ENCODE measurements around the gene CETN3.

Gene CETN3

GRCh38 chr5:90409318-90410177 is at the start of gene CETN3:
Gene CETN3 (minus strand): TSS chr5:90409756. CDS start chr5:90409661, 95 bp downstream.
- DNase-seq, result peak; percentile 96
- Histone ChIP-seq H3K9me3 (ENCODE audit: severe bottlenecking) (no peaks in the 10 kb centered on the region), H3K27ac (peak within 1 kb of the TSS; percentile 99), H3K4me3 (ENCODE audit: low read depth, low read length) (peak within 1 kb of the TSS; percentile 95), H3K27me3 (ENCODE audit: insufficient read depth, low read depth, severe bottlenecking) (no peaks in the 10 kb centered on the region), H3K36me3 (peaks cover 6% of the 10 kb centered on the region; the same call in 1 of the 2 replicates)
- TF ChIP-seq, protein P1, sequence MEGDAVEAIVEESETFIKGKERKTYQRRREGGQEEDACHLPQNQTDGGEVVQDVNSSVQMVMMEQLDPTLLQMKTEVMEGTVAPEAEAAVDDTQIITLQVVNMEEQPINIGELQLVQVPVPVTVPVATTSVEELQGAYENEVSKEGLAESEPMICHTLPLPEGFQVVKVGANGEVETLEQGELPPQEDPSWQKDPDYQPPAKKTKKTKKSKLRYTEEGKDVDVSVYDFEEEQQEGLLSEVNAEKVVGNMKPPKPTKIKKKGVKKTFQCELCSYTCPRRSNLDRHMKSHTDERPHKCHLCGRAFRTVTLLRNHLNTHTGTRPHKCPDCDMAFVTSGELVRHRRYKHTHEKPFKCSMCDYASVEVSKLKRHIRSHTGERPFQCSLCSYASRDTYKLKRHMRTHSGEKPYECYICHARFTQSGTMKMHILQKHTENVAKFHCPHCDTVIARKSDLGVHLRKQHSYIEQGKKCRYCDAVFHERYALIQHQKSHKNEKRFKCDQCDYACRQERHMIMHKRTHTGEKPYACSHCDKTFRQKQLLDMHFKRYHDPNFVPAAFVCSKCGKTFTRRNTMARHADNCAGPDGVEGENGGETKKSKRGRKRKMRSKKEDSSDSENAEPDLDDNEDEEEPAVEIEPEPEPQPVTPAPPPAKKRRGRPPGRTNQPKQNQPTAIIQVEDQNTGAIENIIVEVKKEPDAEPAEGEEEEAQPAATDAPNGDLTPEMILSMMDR (IDR thresholded peaks at IDR 0.05; ENCODE audit: low read depth, low read length), result no peak

GRCh38 chr5:90446961-90447360 is 37.4 kb upstream of the CETN3 start:
- Histone ChIP-seq H3K27me3 (ENCODE audit: insufficient read depth, low read depth, severe bottlenecking) (no peaks in the 10 kb centered on the region), H3K4me3 (ENCODE audit: low read depth, low read length) (no peak overlapping the region), H3K9me3 (ENCODE audit: severe bottlenecking) (no peaks in the 10 kb centered on the region), H3K27ac (no peak overlapping the region), H3K36me3 (no peaks in the 10 kb centered on the region)
- TF ChIP-seq, protein P1 (IDR thresholded peaks at IDR 0.05; ENCODE audit: low read depth, low read length), result no peak
- no peak for DNase-seq

DNA sequence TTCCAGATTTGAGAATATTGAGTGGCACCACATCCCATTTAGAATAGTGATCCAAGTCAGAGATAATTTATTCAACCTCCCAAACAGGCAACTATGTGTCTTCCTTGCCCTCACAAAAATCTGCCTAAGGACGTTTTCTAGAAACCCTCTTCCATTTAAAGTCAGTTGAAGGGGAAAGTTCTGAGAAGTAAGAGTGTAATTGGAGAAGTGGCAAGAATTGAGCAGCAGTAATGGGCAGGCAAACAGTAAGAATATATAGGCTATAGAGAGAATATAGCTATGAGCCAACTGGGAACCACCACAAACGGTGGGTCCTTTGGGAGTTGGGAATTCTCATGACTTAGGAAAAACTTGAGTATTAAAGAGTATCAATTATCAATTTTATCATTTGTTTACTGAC is 31.1 kb upstream of the CETN3 start:
- Histone ChIP-seq H3K4me3 (ENCODE audit: low read depth, low read length) (no peak overlapping the region), H3K27ac (no peak overlapping the region), H3K9me3 (ENCODE audit: severe bottlenecking) (no peaks in the 10 kb centered on the region), H3K27me3 (ENCODE audit: insufficient read depth, low read depth, severe bottlenecking) (no peaks in the 10 kb centered on the region), H3K36me3 (no peaks in the 10 kb centered on the region)
- TF ChIP-seq, protein P1 (IDR thresholded peaks at IDR 0.05; ENCODE audit: low read depth, low read length), result no peak
- DNase-seq, result no peak

DNA sequence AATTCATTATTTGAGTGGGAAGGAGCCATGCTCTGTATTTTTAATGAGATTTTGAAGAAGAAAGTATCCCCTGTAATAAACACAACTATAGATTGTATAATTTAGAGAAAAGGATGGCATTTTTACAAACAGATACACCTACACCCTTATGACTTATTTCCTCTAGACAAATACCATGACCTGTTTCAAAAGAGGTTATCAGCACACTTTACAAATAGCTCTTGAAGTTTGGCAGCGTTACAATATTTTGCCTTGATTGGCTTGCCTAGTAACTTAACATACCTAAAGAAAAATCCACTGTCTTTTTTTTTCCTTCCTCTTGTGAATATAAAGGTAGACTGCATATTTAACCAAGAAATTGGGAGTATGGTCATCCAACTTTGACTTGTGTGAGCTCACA is 28.5 kb upstream of the CETN3 start:
- H3K4me3 ChIP-seq (ENCODE audit: low read depth, low read length), result no peak overlapping the region
- H3K36me3 ChIP-seq, result no peaks in the 10 kb centered on the region
- DNase-seq, result no peak
- TF ChIP-seq, protein P1 (IDR thresholded peaks at IDR 0.05; ENCODE audit: low read depth, low read length), result no peak
- H3K9me3 ChIP-seq (ENCODE audit: severe bottlenecking), result no peaks in the 10 kb centered on the region
- no peaks in the 10 kb centered on the region for H3K27me3 ChIP-seq (ENCODE audit: insufficient read depth, low read depth, severe bottlenecking)
- no peak overlapping the region for H3K27ac ChIP-seq

GRCh38 chr5:90437663-90438062 is 28.1 kb upstream of the CETN3 start:
- DNase-seq, result no peak
- Histone ChIP-seq H3K9me3 (ENCODE audit: severe bottlenecking) (no peaks in the 10 kb centered on the region), H3K27ac (no peak overlapping the region), H3K36me3 (no peaks in the 10 kb centered on the region), H3K4me3 (ENCODE audit: low read depth, low read length) (no peak overlapping the region), H3K27me3 (ENCODE audit: insufficient read depth, low read depth, severe bottlenecking) (no peaks in the 10 kb centered on the region)
- TF ChIP-seq, protein P1 (IDR thresholded peaks at IDR 0.05; ENCODE audit: low read depth, low read length), result no peak
